Thyroid gland (tissue), 4 donors: ENCODE measurements around the gene FOXP1. TPM values are rescaled to one million over a fixed set of nuclear protein-coding genes. Genes with fewer than 3 reads are reported as not detected.

ENCODE experiments used
- DNase-seq, 2 donors: peaks; one replicate each; pipeline ENCODE4 v3.0.0-alpha.2; 2019
- H3K27ac ChIP-seq, 3 donors: fragments of 200-600 bp; sonication (generic); 1 replicate in 2 of 3; 2 replicates in 1 of 3; pipeline ENCODE4 v1.5.1; 2016 to 2019; ENCODE audit warnings: mild to moderate bottlenecking in 1 of 3, moderate library complexity in 1 of 3
- H3K27me3 ChIP-seq: fragments of 200-600 bp; sonication (generic); one replicate; pipeline ENCODE4 v1.5.1; 2019
- H3K36me3 ChIP-seq, 2 donors: fragments of 200-600 bp; sonication (generic); one replicate each; pipeline ENCODE4 v1.5.1; 2016 to 2019
- H3K4me1 ChIP-seq, 2 donors: fragments of 200-600 bp; sonication (generic); one replicate each; pipeline ENCODE4 v1.5.1; 2017 to 2019
- H3K4me3 ChIP-seq, 3 donors: fragments of 200-600 bp; sonication (generic); replicated peaks in 1 of 3; 1 replicate in 2 of 3; 2 replicates in 1 of 3; pipeline ENCODE4 v1.5.1; 2016; ENCODE audit warnings: mild to moderate bottlenecking in 1 of 3
- H3K9me3 ChIP-seq: fragments of 200-600 bp; sonication (generic); one replicate; pipeline ENCODE4 v1.5.1; 2017
- POLR2A ChIP-seq, 2 donors: fragments of 450-650 bp; IDR thresholded peaks; one replicate each; pipeline ENCODE4 v1.6.1; 2017; ENCODE audit warnings: antibody characterized with exemption in 2 of 2, mild to moderate bottlenecking in 2 of 2, moderate library complexity in 1 of 2
- WGBS, 2 donors: methylation state at CpG; one replicate each; pipeline ENCODE4 v1.1.5; 2017; 5-methylcytosine and 5-hydroxymethylcytosine counted together
- intact Hi-C: fragments of 100-400 bp; cut with DNase I; formaldehyde crosslinking; loops from one replicate; pipeline ENCODE4 v1.15.1; 2023
- total RNA-seq, 4 donors: library from RNA; depleted of rRNA; stranded (reverse); fragments of >200 nt; gene quantifications; one replicate each; pipeline ENCODE4 v1.2.3, GENCODE V29; 2016
- TF ChIP-seq, protein P1 (sequence below), 6 experiments: fragments of 200-600 bp in 3 of 6; fragments of 450-650 bp in 3 of 6; sonication (generic) in 3 of 6; IDR thresholded peaks; one replicate each; pipeline ENCODE4 v1.5.1; 2016 to 2019; ENCODE audit warnings: antibody characterized with exemption in 6 of 6, mild to moderate bottlenecking in 2 of 6, inconsistent platforms in 1 of 6, moderate library complexity in 1 of 6

Gene FOXP1
- total RNA-seq, 4 donors from 2014 or later = 111 to 187 (median 141) TPM

DNA sequence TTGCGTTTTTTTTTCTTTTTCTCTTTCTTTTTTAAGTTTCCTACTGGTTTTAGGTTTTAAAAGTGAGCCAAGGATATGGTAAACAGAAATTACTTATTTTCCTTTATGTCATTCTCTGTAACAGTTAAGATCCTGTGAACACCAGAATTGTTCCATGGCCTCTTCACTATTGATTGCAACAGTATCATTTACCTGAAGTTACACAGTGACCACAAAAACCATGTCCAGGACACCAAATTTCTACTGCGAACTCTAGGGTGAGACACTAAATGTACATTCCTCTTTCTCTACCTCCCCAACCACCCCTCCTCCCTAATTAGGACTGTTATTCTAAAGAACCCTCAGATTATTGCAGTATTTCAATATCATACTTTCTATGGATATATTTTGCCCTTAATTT lies 280.9 kb downstream of the FOXP1 start:
- Histone ChIP-seq H3K9me3 (no peaks in the 10 kb centered on the region), H3K27me3 (no peaks in the 10 kb centered on the region), H3K27ac (no peak overlapping the region), H3K36me3 (no peaks in the 10 kb centered on the region), H3K4me3 (no peak overlapping the region), H3K4me1 (peaks cover 16 to 23% of the 10 kb centered on the region in 2 donors)
- TF ChIP-seq POLR2A (IDR thresholded peaks at IDR 0.05) = no peak
- TF ChIP-seq, protein P1, sequence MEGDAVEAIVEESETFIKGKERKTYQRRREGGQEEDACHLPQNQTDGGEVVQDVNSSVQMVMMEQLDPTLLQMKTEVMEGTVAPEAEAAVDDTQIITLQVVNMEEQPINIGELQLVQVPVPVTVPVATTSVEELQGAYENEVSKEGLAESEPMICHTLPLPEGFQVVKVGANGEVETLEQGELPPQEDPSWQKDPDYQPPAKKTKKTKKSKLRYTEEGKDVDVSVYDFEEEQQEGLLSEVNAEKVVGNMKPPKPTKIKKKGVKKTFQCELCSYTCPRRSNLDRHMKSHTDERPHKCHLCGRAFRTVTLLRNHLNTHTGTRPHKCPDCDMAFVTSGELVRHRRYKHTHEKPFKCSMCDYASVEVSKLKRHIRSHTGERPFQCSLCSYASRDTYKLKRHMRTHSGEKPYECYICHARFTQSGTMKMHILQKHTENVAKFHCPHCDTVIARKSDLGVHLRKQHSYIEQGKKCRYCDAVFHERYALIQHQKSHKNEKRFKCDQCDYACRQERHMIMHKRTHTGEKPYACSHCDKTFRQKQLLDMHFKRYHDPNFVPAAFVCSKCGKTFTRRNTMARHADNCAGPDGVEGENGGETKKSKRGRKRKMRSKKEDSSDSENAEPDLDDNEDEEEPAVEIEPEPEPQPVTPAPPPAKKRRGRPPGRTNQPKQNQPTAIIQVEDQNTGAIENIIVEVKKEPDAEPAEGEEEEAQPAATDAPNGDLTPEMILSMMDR (IDR thresholded peaks at IDR 0.05) = no peak
- DNase-seq = no peak
- intact Hi-C loops = no loop called here
- 92 to 98% methylated on average over 2 of the region's 2 CpGs for WGBS, 2 donors

DNA sequence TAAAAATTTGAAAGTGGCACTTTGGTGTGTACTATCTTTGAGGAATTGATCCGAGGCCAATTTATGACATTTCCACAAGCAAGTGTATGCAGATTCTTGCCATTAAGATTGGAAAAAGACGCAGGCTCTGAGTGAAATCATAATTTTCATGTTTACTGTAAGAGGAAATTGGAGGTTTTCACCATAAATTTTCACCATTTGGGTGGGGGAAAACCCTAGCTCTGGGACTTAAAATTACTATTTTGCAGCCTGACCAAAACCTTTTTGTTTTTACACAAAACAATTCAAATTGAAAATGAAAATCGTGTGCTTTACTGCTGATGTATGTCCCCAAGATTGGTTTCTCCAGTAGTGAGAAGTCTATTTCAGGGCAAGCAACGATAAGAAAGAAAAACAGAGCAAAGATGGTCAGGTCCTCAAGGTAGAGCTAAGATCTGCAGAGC lies 282.6 kb downstream of the FOXP1 start:
- intact Hi-C loops = no loop called here
- 85 to 89% methylated on average over 4 of the region's 4 CpGs for WGBS, 2 donors
- no peaks in the 10 kb centered on the region for H3K27me3 ChIP-seq
- H3K27ac ChIP-seq = no peak overlapping the region
- peaks cover 16 to 23% of the 10 kb centered on the region in 2 donors for H3K4me1 ChIP-seq
- no peaks in the 10 kb centered on the region for H3K36me3 ChIP-seq
- DNase-seq = no peak
- H3K4me3 ChIP-seq = no peak overlapping the region
- no peaks in the 10 kb centered on the region for H3K9me3 ChIP-seq
- no peak for TF ChIP-seq POLR2A (IDR thresholded peaks at IDR 0.05)

DNA sequence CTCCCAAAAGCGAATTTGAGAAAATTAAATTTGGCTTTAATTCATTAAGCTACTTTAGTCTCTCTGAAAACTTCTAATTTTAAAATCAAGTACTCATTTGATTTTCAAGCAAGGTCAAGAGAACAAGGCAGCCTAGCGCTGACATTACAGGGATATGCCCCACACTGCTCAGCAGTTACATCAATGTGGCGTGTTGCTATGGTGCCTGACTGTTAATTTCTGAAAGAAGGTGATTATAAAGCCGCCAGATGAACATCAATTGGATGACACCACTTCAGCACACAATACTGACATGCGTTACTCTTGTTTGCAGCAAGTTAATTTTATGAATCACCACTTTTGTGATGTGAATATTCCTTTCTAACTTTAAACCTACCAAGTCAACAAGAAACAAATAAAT lies 284.4 kb downstream of the FOXP1 start:
- TF ChIP-seq POLR2A (IDR thresholded peaks at IDR 0.05) = no peak
- TF ChIP-seq, protein P1 (IDR thresholded peaks at IDR 0.05) = no peak
- WGBS, 2 donors = 100% methylated on average over 5 of the region's 5 CpGs
- intact Hi-C loops = no loop called here
- no peaks in the 10 kb centered on the region for H3K9me3 ChIP-seq
- H3K4me1 ChIP-seq = peaks cover 4 to 14% of the 10 kb centered on the region in 2 donors
- DNase-seq = no peak
- H3K4me3 ChIP-seq = no peak overlapping the region
- no peaks in the 10 kb centered on the region for H3K27me3 ChIP-seq
- no peak overlapping the region for H3K27ac ChIP-seq
- no peaks in the 10 kb centered on the region for H3K36me3 ChIP-seq

DNA sequence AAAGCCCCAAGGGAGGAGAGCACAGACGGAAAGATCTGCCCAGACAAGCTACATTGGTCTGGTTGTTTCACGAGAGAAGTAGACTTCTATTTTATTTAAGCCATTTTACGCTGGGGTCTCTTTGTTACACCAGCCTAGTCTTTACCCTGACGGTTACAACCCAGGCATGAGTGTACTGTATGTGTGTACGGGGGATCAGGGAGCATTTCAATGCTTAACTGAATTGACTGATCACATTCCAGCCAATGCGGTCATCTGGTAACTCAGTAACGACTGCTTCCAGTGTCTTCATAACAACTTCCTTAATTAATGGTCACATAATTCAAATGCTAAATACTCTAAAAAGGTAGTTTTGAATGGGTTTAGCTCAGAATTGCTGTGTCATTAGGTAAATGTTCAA lies 288.6 kb downstream of the FOXP1 start:
- no peaks in the 10 kb centered on the region for H3K27me3 ChIP-seq
- H3K4me3 ChIP-seq = no peak overlapping the region
- intact Hi-C loops = no loop called here
- no peaks in the 10 kb centered on the region for H3K9me3 ChIP-seq
- H3K4me1 ChIP-seq = peaks cover 4 to 5% of the 10 kb centered on the region in 2 donors
- TF ChIP-seq POLR2A (IDR thresholded peaks at IDR 0.05) = no peak
- TF ChIP-seq, protein P1 (IDR thresholded peaks at IDR 0.05) = no peak
- H3K27ac ChIP-seq = no peak overlapping the region
- DNase-seq = no peak
- WGBS, 2 donors = 94 to 95% methylated on average over 7 of the region's 7 CpGs
- no peaks in the 10 kb centered on the region for H3K36me3 ChIP-seq

DNA sequence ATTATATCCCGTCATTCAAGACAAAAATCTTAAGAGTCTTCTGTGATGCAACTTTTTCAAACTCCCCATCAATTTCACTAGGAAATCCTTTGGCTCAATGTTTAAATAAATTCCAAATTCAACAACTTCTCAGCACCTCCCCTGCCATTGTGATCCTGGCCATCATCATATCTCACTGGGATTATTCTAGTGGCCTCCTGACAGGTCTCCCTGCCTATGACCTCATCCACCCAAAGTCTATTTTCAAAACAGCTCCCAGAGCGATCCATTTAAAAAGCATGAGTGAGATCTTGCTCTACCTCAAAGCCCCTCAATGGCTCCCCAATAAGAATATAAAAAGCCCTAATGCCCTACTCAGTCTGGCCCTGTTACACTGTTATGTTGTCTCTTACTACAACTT lies 293.2 kb downstream of the FOXP1 start:
- 92 to 100% methylated on average over 2 of the region's 2 CpGs for WGBS, 2 donors
- DNase-seq = no peak
- intact Hi-C loops = no loop called here
- H3K4me1 ChIP-seq = no peaks in the 10 kb centered on the region
- H3K27me3 ChIP-seq = no peaks in the 10 kb centered on the region
- H3K9me3 ChIP-seq = no peaks in the 10 kb centered on the region
- H3K36me3 ChIP-seq = no peaks in the 10 kb centered on the region
- no peak overlapping the region for H3K27ac ChIP-seq
- H3K4me3 ChIP-seq = no peak overlapping the region
- no peak for TF ChIP-seq POLR2A (IDR thresholded peaks at IDR 0.05)

DNA sequence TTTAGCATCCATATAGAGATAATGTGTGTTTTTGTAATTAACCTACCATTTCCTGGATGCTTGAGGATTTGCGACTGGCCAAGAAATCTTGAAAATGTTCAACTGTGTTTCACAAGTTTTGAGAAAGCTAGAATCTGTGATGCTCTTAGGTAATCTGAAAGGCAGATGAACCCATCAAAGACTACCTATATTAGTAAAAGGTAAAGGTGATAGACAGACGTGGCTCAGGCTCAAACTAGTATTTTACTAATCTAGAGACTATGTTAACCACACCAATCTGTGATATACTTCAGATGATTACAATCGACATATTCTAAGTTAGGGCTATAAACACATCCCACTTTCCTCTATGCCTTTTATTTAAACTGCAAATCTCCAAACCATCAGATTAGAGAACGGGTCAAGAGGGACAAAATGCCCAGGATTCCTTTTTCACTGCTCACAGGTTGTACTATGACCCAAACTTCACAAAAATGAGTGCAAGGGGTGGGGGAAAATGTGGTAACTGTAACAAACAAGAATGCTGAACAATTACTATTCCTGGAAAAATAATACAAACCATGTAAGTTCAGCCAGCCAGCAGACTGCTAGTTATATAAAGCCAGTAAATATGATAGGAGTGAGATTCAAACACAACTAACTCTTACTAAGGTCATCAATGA lies 295.1 kb downstream of the FOXP1 start:
- WGBS, 2 donors = 93 to 94% methylated on average over 4 of the region's 4 CpGs
- TF ChIP-seq POLR2A (IDR thresholded peaks at IDR 0.05) = no peak
- TF ChIP-seq, protein P1 (IDR thresholded peaks at IDR 0.05) = no peak
- intact Hi-C loops = no loop called here

More for the DNA sequence above, 295.1 kb downstream of the FOXP1 start:
- Histone ChIP-seq H3K27me3 (no peaks in the 10 kb centered on the region), H3K27ac (no peak overlapping the region), H3K9me3 (no peaks in the 10 kb centered on the region), H3K4me1 (no peaks in the 10 kb centered on the region), H3K36me3 (no peaks in the 10 kb centered on the region), H3K4me3 (no peak overlapping the region)
- no peak for DNase-seq
